ENCODE measurements around the gene FAM3A.

DNA sequence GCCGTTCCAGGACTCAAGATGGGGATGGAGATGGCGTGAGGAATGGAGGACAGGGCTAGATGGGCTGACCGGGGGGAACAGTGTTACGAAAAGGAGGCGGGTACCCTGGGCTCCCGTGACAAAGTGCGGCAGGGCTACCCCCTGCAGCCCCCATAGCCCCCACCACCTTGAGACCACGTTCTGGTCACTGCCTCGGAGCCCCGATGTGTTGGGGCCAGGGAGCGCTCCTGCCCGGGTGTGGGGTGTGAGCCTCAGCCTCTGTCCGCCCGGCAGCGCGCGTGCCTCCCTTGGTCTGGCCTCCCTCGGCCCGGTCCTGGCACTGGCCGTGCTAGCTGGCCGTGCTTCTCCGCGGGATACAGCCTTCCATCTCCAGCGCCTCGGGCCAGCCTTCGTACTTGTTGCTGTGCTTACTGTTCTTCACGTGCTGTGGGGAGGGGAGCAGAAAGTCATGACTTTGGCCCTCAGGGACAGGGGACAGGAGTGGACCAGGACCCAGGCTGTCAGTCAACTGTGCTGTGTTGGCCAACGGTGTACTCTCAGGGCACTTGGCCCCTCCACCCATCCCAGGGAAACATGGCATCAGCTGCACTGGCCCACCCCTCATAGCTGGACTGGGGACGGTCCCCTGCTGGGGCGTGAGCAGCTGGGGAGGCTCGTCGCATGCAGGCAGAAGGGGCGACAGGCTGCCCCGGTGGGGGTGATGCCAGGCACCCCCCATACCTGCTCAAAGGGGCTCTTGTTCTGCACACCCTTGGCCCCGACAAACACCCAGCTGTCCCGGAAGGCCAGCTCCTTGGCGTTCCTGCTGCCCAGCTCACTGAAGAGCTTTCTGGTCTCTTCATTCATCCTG lies 9.3 kb downstream of the FAM3A start:
- TF ChIP-seq EZH2 (IDR thresholded peaks at IDR 0.05; ENCODE audit: insufficient read depth, poor library complexity, severe bottlenecking) (no peak), EZH2phosphoT487 (IDR thresholded peaks at IDR 0.05; ENCODE audit: insufficient read depth, low read depth) (no peak)
